GM19455 (cell line): ENCODE results near the gene CCDC93.

Source experiments
- ATAC-seq: cut with Tn5 transposase; IDR thresholded peaks from one replicate; pipeline ENCODE4 v1.9.1; 2021; ENCODE audit not compliant: unreplicated experiment

CCDC93 gene

GRCh38 chr2:117921520-117921919 lies 92.3 kb downstream of the CCDC93 start:
- no peak for ATAC-seq

GRCh38 chr2:117918608-117919007 lies 95.3 kb downstream of the CCDC93 start:
- no peak for ATAC-seq

- ATAC-seq, result no peak
Measured at GRCh38 chr2:117917223-117917917, 96.5 kb downstream of the CCDC93 start.

GRCh38 chr2:117902933-117903332 lies 110.9 kb downstream of the CCDC93 start:
- no peak for ATAC-seq

- no peak for ATAC-seq
Measured at GRCh38 chr2:117888897-117889296, 125.0 kb downstream of the CCDC93 start.

GRCh38 chr2:117885308-117885707 lies 128.6 kb downstream of the CCDC93 start:
- no peak for ATAC-seq

- no peak for ATAC-seq
Measured at GRCh38 chr2:117879003-117879402, 134.9 kb downstream of the CCDC93 start.

- ATAC-seq, result no peak
Measured at GRCh38 chr2:117875786-117876185, 138.1 kb downstream of the CCDC93 start.
